Epithelial cell of proximal tubule (primary cell): ENCODE measurements around the gene KITLG. TPM values are rescaled to one million over a fixed set of nuclear protein-coding genes. Genes with fewer than 3 reads are reported as not detected.

Source experiments
- DNase-seq: peaks from one replicate; pipeline ENCODE4 v3.0.0-alpha.2; 2011; ENCODE audit warnings: low read depth
- H3K4me3 ChIP-seq: 2 replicates; pipeline ENCODE4 v1.5.1; 2011; ENCODE audit warnings: low read depth, mild to moderate bottlenecking, low read length
- CTCF ChIP-seq: conservative IDR thresholded peaks from 2 replicates; pipeline ENCODE4 v1.5.1; 2012; ENCODE audit warnings: low read depth, mild to moderate bottlenecking, low read length
- total RNA-seq: library from RNA; depleted of rRNA; stranded (reverse); fragments of >200 nt; gene quantifications from 2 replicates; pipeline ENCODE4 v1.2.3, GENCODE V29; 2015

KITLG gene
- total RNA-seq, 1 donor from 2014 or later = 43.9 TPM

- H3K4me3 ChIP-seq = no peak overlapping the region
- no peak for TF ChIP-seq CTCF
- DNase-seq = no peak
These were observed 10.2 kb downstream of the KITLG start for GRCh38 chr12:88570103-88570502.

GRCh38 chr12:88566430-88566829 is 13.8 kb downstream of the KITLG start:
- H3K4me3 ChIP-seq = no peak overlapping the region
- no peak for TF ChIP-seq CTCF
- DNase-seq = no peak

- TF ChIP-seq CTCF = no peak
- no peak overlapping the region for H3K4me3 ChIP-seq
- DNase-seq = no peak
These were observed 17.3 kb downstream of the KITLG start for GRCh38 chr12:88562846-88563582.

- no peak for TF ChIP-seq CTCF
- DNase-seq = no peak
- H3K4me3 ChIP-seq = no peak overlapping the region
These were observed 18.1 kb downstream of the KITLG start for GRCh38 chr12:88562151-88562550.

GRCh38 chr12:88559772-88560171 is 20.5 kb downstream of the KITLG start:
- DNase-seq = no peak
- TF ChIP-seq CTCF = no peak

GRCh38 chr12:88559199-88559598 is 21.1 kb downstream of the KITLG start:
- H3K4me3 ChIP-seq = no peak overlapping the region
- no peak for TF ChIP-seq CTCF
- no peak for DNase-seq

More at GRCh38 chr12:88559772-88560171, 20.5 kb downstream of the KITLG start:
- no peak overlapping the region for H3K4me3 ChIP-seq

- TF ChIP-seq CTCF = no peak
- DNase-seq = no peak
- no peak overlapping the region for H3K4me3 ChIP-seq
These were observed 21.9 kb downstream of the KITLG start for GRCh38 chr12:88558340-88558867.
